ENCODE results near the gene CAB39. TPM values are rescaled to one million over a fixed set of nuclear protein-coding genes. Genes with fewer than 3 reads are reported as not detected.
A peak's percentile ranks its signal among the peaks of the same experiment; 100 is the strongest.

Gene CAB39
- 10 to 100 TPM; 49.1 to 77.1 (median 61.0) TPM for polyA plus RNA-seq (ENCODE audit: insufficient read length in 10 of 10)
- long read RNA-seq, donor 1, partial matches to known transcripts, result 0 of 4 reads
- long read RNA-seq, donor 1, other reads (novel, unspliced or antisense), result 0 of 4 reads
- long read RNA-seq, donor 2, partial matches to known transcripts, result 0 of 4 reads
- long read RNA-seq, donor 2, other reads (novel, unspliced or antisense), result 0 of 4 reads
- long read RNA-seq, donor 3, result 0 reads
- long read RNA-seq, donor 4, transcript CAB39-201 (9 exons, 3,826 nt), result major isoform, 6 of 6 reads
- long read RNA-seq, donor 4, partial matches to known transcripts, result 0 of 6 reads
- long read RNA-seq, donor 4, other reads (novel, unspliced or antisense), result 0 of 6 reads
- long read RNA-seq, donor 5, partial matches to known transcripts, result 0 of 4 reads
- long read RNA-seq, donor 5, other reads (novel, unspliced or antisense), result 0 of 4 reads
- long read RNA-seq, donor 6, transcript CAB39-201 (9 exons, 3,826 nt), result major isoform, 5 of 86 reads
- long read RNA-seq, donor 6, partial matches to known transcripts, result 79 of 86 reads
- long read RNA-seq, donor 6, other reads (novel, unspliced or antisense), result 0 of 86 reads
- long read RNA-seq, donor 7, partial matches to known transcripts, result 6 of 12 reads
- long read RNA-seq, donor 7, other reads (novel, unspliced or antisense), result 0 of 12 reads
- long read RNA-seq, donor 8, partial matches to known transcripts, result 38 of 40 reads
- long read RNA-seq, donor 8, other reads (novel, unspliced or antisense), result 0 of 40 reads
- long read RNA-seq, donor 9, result 0 reads

GRCh38 chr2:230712443-230713330 is at the start of gene CAB39:
Gene CAB39, plus strand, starts transcription at chr2:230712842. Its CDS starts 47,160 bp downstream, at chr2:230760002.
- peak; percentile 90 to 97 (median 95) for DNase-seq

GRCh38 chr2:230664128-230664527 is 48.5 kb upstream of the CAB39 start:
- DNase-seq, result peak in 2 of 3 donors; percentile 43 to 51

GRCh38 chr2:230664844-230665243 is 47.8 kb upstream of the CAB39 start:
- no peak for DNase-seq

GRCh38 chr2:230665263-230665691 is 47.4 kb upstream of the CAB39 start:
- no peak for DNase-seq

- no peak for DNase-seq
Observed at GRCh38 chr2:230666446-230666845, 46.2 kb upstream of the CAB39 start.

GRCh38 chr2:230666885-230667712 is 45.5 kb upstream of the CAB39 start:
- no peak for DNase-seq

GRCh38 chr2:230668184-230668938 is 44.3 kb upstream of the CAB39 start:
- peak; percentile 60 to 76 (median 68) for DNase-seq

- no peak for DNase-seq
Observed at GRCh38 chr2:230668939-230669303, 43.7 kb upstream of the CAB39 start.

- DNase-seq, result no peak
Observed at GRCh38 chr2:230669386-230669950, 43.2 kb upstream of the CAB39 start.

- DNase-seq, result no peak
Observed at GRCh38 chr2:230671117-230671516, 41.5 kb upstream of the CAB39 start.

- no peak for DNase-seq
Observed at GRCh38 chr2:230672836-230673235, 39.8 kb upstream of the CAB39 start.

- DNase-seq, result no peak
Observed at GRCh38 chr2:230674401-230674800, 38.2 kb upstream of the CAB39 start.

- no peak for DNase-seq
Observed at GRCh38 chr2:230674966-230675672, 37.5 kb upstream of the CAB39 start.

GRCh38 chr2:230676546-230676945 is 36.1 kb upstream of the CAB39 start:
- no peak for DNase-seq

GRCh38 chr2:230677201-230677946 is 35.3 kb upstream of the CAB39 start:
- DNase-seq, result no peak

- DNase-seq, result no peak
Observed at GRCh38 chr2:230678018-230678417, 34.6 kb upstream of the CAB39 start.

GRCh38 chr2:230678451-230678850 is 34.2 kb upstream of the CAB39 start:
- no peak for DNase-seq

GRCh38 chr2:230680463-230681170 is 32.0 kb upstream of the CAB39 start:
- no peak for DNase-seq
